Spleen (tissue), 11 donors: ENCODE measurements around the gene RFX1. TPM values are rescaled to one million over a fixed set of nuclear protein-coding genes. Genes with fewer than 3 reads are reported as not detected.

Experiments used
- DNase-seq: peaks from one replicate; pipeline ENCODE4 v3.0.0-alpha.2; 2020
- H3K27ac ChIP-seq, 8 donors: fragments of 200-600 bp; sonication (generic) in 7 of 8; 1 replicate in 4 of 8; 2 replicates in 4 of 8; pipeline versions ENCODE4 v1.5.0 to v1.8.0; 2016 to 2021; ENCODE audit warnings: inconsistent platforms in 4 of 8, mild to moderate bottlenecking in 4 of 8, moderate library complexity in 1 of 8
- H3K27me3 ChIP-seq, 7 donors: fragments of 200-600 bp; sonication (generic) in 6 of 7; replicated peaks in 1 of 7; 1 replicate in 4 of 7; 2 replicates in 3 of 7; pipeline versions ENCODE4 v1.5.0 to v1.8.0; 2016 to 2021; ENCODE audit warnings: inconsistent platforms in 3 of 7, mild to moderate bottlenecking in 1 of 7
- H3K36me3 ChIP-seq, 6 donors: fragments of 200-600 bp; sonication (generic) in 5 of 6; 1 replicate in 4 of 6; 2 replicates in 2 of 6; pipeline versions ENCODE4 v1.5.0 to v1.8.0; 2016 to 2021; ENCODE audit warnings: inconsistent platforms in 2 of 6
- H3K4me1 ChIP-seq, 6 donors: fragments of 200-600 bp; sonication (generic) in 5 of 6; 1 replicate in 3 of 6; 2 replicates in 3 of 6; pipeline versions ENCODE4 v1.5.0 to v1.8.0; 2016 to 2021; ENCODE audit warnings: inconsistent platforms in 3 of 6
- H3K4me3 ChIP-seq, 8 donors: fragments of 200-600 bp; sonication (generic) in 7 of 8; 1 replicate in 4 of 8; 2 replicates in 4 of 8; pipeline versions ENCODE4 v1.5.0 to v1.8.0; 2016 to 2021; ENCODE audit warnings: inconsistent platforms in 4 of 8, mild to moderate bottlenecking in 4 of 8, moderate library complexity in 2 of 8
- H3K9me3 ChIP-seq, 8 donors: fragments of 200-600 bp; sonication (generic) in 7 of 8; 1 replicate in 4 of 8; 2 replicates in 4 of 8; pipeline versions ENCODE4 v1.5.0 to v1.8.0; 2016 to 2021; ENCODE audit warnings: inconsistent platforms in 4 of 8
- CTCF ChIP-seq, 11 experiments: fragments of 200-600 bp in 7 of 11; fragments of 450-650 bp in 4 of 11; sonication (generic) in 4 of 11; IDR thresholded peaks in 8 of 11; conservative IDR thresholded peaks in 3 of 11; 1 replicate in 7 of 11; 2 replicates in 4 of 11; pipeline versions ENCODE4 v1.4.0 to v1.8.0; 2016 to 2021; ENCODE audit warnings: antibody characterized with exemption in 11 of 11, inconsistent platforms in 4 of 11, mild to moderate bottlenecking in 1 of 11
- POLR2A ChIP-seq, 3 donors: fragments of 450-650 bp; IDR thresholded peaks; one replicate each; pipeline ENCODE4 v1.5.1; 2017; ENCODE audit warnings: antibody characterized with exemption in 3 of 3, mild to moderate bottlenecking in 1 of 3
- POLR2AphosphoS5 ChIP-seq, 3 donors: sonication (generic); formaldehyde crosslinking; IDR thresholded peaks; one replicate each; pipeline ENCODE4 v1.5.1; 2017; ENCODE audit warnings: antibody characterized with exemption in 3 of 3
- WGBS, 5 donors: extraction: QIAGEN DNeasy Blood & Tissue Kit in 3 of 5; methylation state at CpG; one replicate each; pipeline versions ENCODE4 v1.1.5 to v1.1.7; 2013 to 2018; 5-methylcytosine and 5-hydroxymethylcytosine counted together
- intact Hi-C: fragments of 100-400 bp; cut with DNase I; formaldehyde crosslinking; loops from one replicate; pipeline ENCODE4 v1.15.0; 2023; ENCODE audit warnings: low total_unique reads
- polyA plus RNA-seq, 3 donors: library from polyadenylated mRNA; stranded (reverse); fragments of 200-250 nt; gene quantifications; one replicate each; pipeline ENCODE4 v1.2.1, GENCODE V29; 2013
- total RNA-seq, 7 donors: library from RNA; depleted of rRNA in 3 of 7; stranded (reverse); fragments of >200 nt in 3 of 7; fragmentation: NEBNext Ultra II Directional in 4 of 7; extraction: Animal tissue kit (Norgen Biotek cat#: 25700) in 4 of 7; gene quantifications; one replicate each; pipeline versions ENCODE4 v1.1.0 to v1.2.1, GENCODE V29; 2016 to 2021
- donor health status: healthy with polysubstance abuse.
- donor health status: DM: no; HTN: no; CAD: no; lungs with moderate emphysema.
- donor health status: DM: no; HTN: no; CAD: no.
- donor health status: Bipolar disorder and iron deficiency.
- donor health status: healthy.
- donor health status: DM: no; HTN: no; CAD: no.
- donor health status: DM: yes; HTN: yes; CAD: no.

Gene RFX1
- total and polyA plus RNA-seq, 10 donors: 2.2 to 22.4 (median 10.9) TPM

- 95 to 98% (median 96%) methylated on average over 7 to 14 of the region's 14 CpGs for WGBS, 5 donors
- Histone ChIP-seq H3K27ac (no peak overlapping the region), H3K4me1 (no peaks in the 10 kb centered on the region), H3K27me3 (no peaks in the 10 kb centered on the region), H3K4me3 (no peak overlapping the region), H3K36me3 (peaks cover 0 to 100% (median 83%) of the 10 kb centered on the region in 6 donors), H3K9me3 (no peaks in the 10 kb centered on the region)
- TF ChIP-seq CTCF (IDR thresholded peaks at IDR 0.05 in 8 of 11, conservative IDR thresholded peaks at IDR 0.05 in 3 of 11) (no peak), POLR2A (IDR thresholded peaks at IDR 0.05) (no peak), POLR2AphosphoS5 (IDR thresholded peaks at IDR 0.05) (no peak)
- intact Hi-C loops: no loop called here
- no peak for DNase-seq
Observed at GRCh38 chr19:13966684-13967128, 39.4 kb downstream of the RFX1 start.

GRCh38 chr19:13965926-13966683, 40.0 kb downstream of the RFX1 start:
- 95 to 98% (median 96%) methylated on average over 11 to 20 of the region's 20 CpGs for WGBS, 5 donors

GRCh38 chr19:13965377-13965896, 40.7 kb downstream of the RFX1 start:
- no peaks in the 10 kb centered on the region for H3K4me1 ChIP-seq
- WGBS, 5 donors: 93 to 96% (median 95%) methylated on average over 17 to 24 of the region's 24 CpGs
- no peak overlapping the region for H3K27ac ChIP-seq
- intact Hi-C loops: no loop called here
- no peak overlapping the region for H3K4me3 ChIP-seq
- TF ChIP-seq POLR2AphosphoS5 (IDR thresholded peaks at IDR 0.05): no peak
- no peak for TF ChIP-seq POLR2A (IDR thresholded peaks at IDR 0.05)
- no peak for TF ChIP-seq CTCF (IDR thresholded peaks at IDR 0.05 in 8 of 11, conservative IDR thresholded peaks at IDR 0.05 in 3 of 11)
- H3K36me3 ChIP-seq: peaks cover 0 to 100% (median 96%) of the 10 kb centered on the region in 6 donors
- H3K27me3 ChIP-seq: no peaks in the 10 kb centered on the region
- no peaks in the 10 kb centered on the region for H3K9me3 ChIP-seq
- DNase-seq: no peak

More at GRCh38 chr19:13965926-13966683, 40.0 kb downstream of the RFX1 start:
- Histone ChIP-seq H3K9me3 (no peaks in the 10 kb centered on the region), H3K4me1 (no peaks in the 10 kb centered on the region), H3K36me3 (peaks cover 0 to 100% (median 89%) of the 10 kb centered on the region in 6 donors), H3K27me3 (no peaks in the 10 kb centered on the region), H3K4me3 (no peak overlapping the region), H3K27ac (no peak overlapping the region)
- no peak for DNase-seq
- no peak for TF ChIP-seq CTCF (IDR thresholded peaks at IDR 0.05 in 8 of 11, conservative IDR thresholded peaks at IDR 0.05 in 3 of 11)
- no peak for TF ChIP-seq POLR2AphosphoS5 (IDR thresholded peaks at IDR 0.05)
- TF ChIP-seq POLR2A (IDR thresholded peaks at IDR 0.05): no peak
- intact Hi-C loops: no loop called here

DNA sequence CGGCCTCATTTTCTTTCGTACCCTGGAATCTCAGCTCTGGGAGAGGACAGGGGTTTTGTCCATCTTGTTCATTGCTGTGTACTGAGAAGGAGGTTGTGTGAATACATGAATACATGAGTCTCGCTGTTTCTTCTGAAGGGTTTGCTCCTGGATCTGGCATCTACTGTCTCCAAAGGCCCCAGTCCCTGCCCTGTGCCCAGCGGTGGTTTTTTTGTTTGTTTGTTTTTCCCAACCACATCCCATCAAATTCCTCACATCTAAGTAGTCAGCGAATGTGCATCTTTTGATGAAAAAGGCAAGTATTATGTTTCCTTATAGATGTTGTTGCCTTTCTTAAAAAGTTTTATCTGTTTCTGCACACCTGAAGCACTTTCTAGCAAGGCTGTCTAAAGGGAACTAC, 41.3 kb downstream of the RFX1 start:
- Histone ChIP-seq H3K4me1 (no peaks in the 10 kb centered on the region), H3K27me3 (no peaks in the 10 kb centered on the region), H3K27ac (no peak overlapping the region), H3K9me3 (no peaks in the 10 kb centered on the region), H3K4me3 (no peak overlapping the region), H3K36me3 (peaks cover 0 to 100% (median 99%) of the 10 kb centered on the region in 6 donors)
- TF ChIP-seq POLR2AphosphoS5 (IDR thresholded peaks at IDR 0.05): no peak
- TF ChIP-seq CTCF (IDR thresholded peaks at IDR 0.05 in 8 of 11, conservative IDR thresholded peaks at IDR 0.05 in 3 of 11): no peak
- no peak for TF ChIP-seq POLR2A (IDR thresholded peaks at IDR 0.05)
- intact Hi-C loops: no loop called here
- 90 to 95% (median 93%) methylated on average over 5 of the region's 5 CpGs for WGBS, 5 donors
- no peak for DNase-seq
